ENCODE results near the gene GPC6. TPM values are rescaled to one million over a fixed set of nuclear protein-coding genes. Genes with fewer than 3 reads are reported as not detected.

GPC6 gene
- total RNA-seq, 1 donor from 2014 or later, result 8.4 TPM

- ATAC-seq, result no peak
- intact Hi-C loops (cut with DNase I), result no loop called here
- Histone ChIP-seq H3K27me3 (no peaks in the 10 kb centered on the region), H3K4me3 (no peak overlapping the region), H3K36me3 (no peaks in the 10 kb centered on the region), H3K4me1 (no peaks in the 10 kb centered on the region), H3K27ac (no peak overlapping the region), H3K9me3 (no peaks in the 10 kb centered on the region)
- TF ChIP-seq CTCF (IDR thresholded peaks at IDR 0.05), result no peak
- DNase-seq, result no peak
These were observed 1060.0 kb downstream of the GPC6 start for GRCh38 chr13:94286581-94286980.

- intact Hi-C loops (cut with DNase I), result no loop called here
- H3K36me3 ChIP-seq, result no peaks in the 10 kb centered on the region
- no peak for TF ChIP-seq CTCF (IDR thresholded peaks at IDR 0.05)
- no peak overlapping the region for H3K27ac ChIP-seq
- no peaks in the 10 kb centered on the region for H3K9me3 ChIP-seq
- no peak overlapping the region for H3K4me3 ChIP-seq
- H3K4me1 ChIP-seq, result no peaks in the 10 kb centered on the region
- no peaks in the 10 kb centered on the region for H3K27me3 ChIP-seq
- ATAC-seq (no peak), DNase-seq (no peak)
These were observed 1065.2 kb downstream of the GPC6 start for GRCh38 chr13:94291631-94292322.

- DNase-seq (no peak), ATAC-seq (no peak)
- Histone ChIP-seq H3K27ac (no peak overlapping the region), H3K36me3 (no peaks in the 10 kb centered on the region), H3K4me1 (no peaks in the 10 kb centered on the region), H3K9me3 (no peaks in the 10 kb centered on the region), H3K27me3 (no peaks in the 10 kb centered on the region), H3K4me3 (no peak overlapping the region)
- no peak for TF ChIP-seq CTCF (IDR thresholded peaks at IDR 0.05)
- intact Hi-C loops (cut with DNase I), result no loop called here
These were observed 1065.7 kb downstream of the GPC6 start for GRCh38 chr13:94292323-94292640.

- no peak overlapping the region for H3K4me3 ChIP-seq
- TF ChIP-seq CTCF (IDR thresholded peaks at IDR 0.05), result no peak
- no peaks in the 10 kb centered on the region for H3K9me3 ChIP-seq
- intact Hi-C loops (cut with DNase I), result no loop called here
- H3K4me1 ChIP-seq, result no peaks in the 10 kb centered on the region
- ATAC-seq (no peak), DNase-seq (no peak)
- no peak overlapping the region for H3K27ac ChIP-seq
- no peaks in the 10 kb centered on the region for H3K36me3 ChIP-seq
- H3K27me3 ChIP-seq, result no peaks in the 10 kb centered on the region
These were observed 1069.9 kb downstream of the GPC6 start for GRCh38 chr13:94296471-94296870.

GRCh38 chr13:94298346-94298745, 1071.7 kb downstream of the GPC6 start:
- Histone ChIP-seq H3K4me3 (no peak overlapping the region), H3K36me3 (no peaks in the 10 kb centered on the region), H3K9me3 (no peaks in the 10 kb centered on the region), H3K4me1 (no peaks in the 10 kb centered on the region), H3K27ac (no peak overlapping the region), H3K27me3 (no peaks in the 10 kb centered on the region)
- no peak for TF ChIP-seq CTCF (IDR thresholded peaks at IDR 0.05)
- ATAC-seq, result no peak
- DNase-seq, result no peak
- intact Hi-C loops (cut with DNase I), result no loop called here

- H3K36me3 ChIP-seq, result no peaks in the 10 kb centered on the region
- ATAC-seq, result no peak
These were observed 1073.8 kb downstream of the GPC6 start for GRCh38 chr13:94300401-94300800.

More at GRCh38 chr13:94300401-94300800, 1073.8 kb downstream of the GPC6 start:
- intact Hi-C loops (cut with DNase I), result no loop called here
- H3K27me3 ChIP-seq, result no peaks in the 10 kb centered on the region
- TF ChIP-seq CTCF (IDR thresholded peaks at IDR 0.05), result no peak
- H3K4me1 ChIP-seq, result no peaks in the 10 kb centered on the region
- H3K27ac ChIP-seq, result no peak overlapping the region
- no peak overlapping the region for H3K4me3 ChIP-seq
- H3K9me3 ChIP-seq, result no peaks in the 10 kb centered on the region
- no peak for DNase-seq

All from upper lobe of right lung (tissue), 1 donor.